H1 (cell line): ENCODE data around the gene ADAMTS17. TPM values are rescaled to one million over a fixed set of nuclear protein-coding genes. Genes with fewer than 3 reads are reported as not detected.

ENCODE experiments used
- CTCF ChIA-PET: fragments of 300-600 bp; sonication (Branson Sonifier 250); formaldehyde crosslinking; loops from one replicate; lab custom pipeline; 2021; ENCODE audit not compliant: partially characterized antibody; lab: Charles Lee
- POLR2A ChIA-PET: fragments of 300-600 bp; sonication (Branson Sonifier 250); formaldehyde crosslinking; loops from one replicate; lab custom pipeline; 2021; ENCODE audit warnings: inconsistent platforms; ENCODE audit not compliant: partially characterized antibody; lab: Charles Lee
- DNase-seq, 2 experiments: peaks; one replicate each; pipeline versions ENCODE4 v3.0.0 to v3.0.0-alpha.2; 2010 to 2022; ENCODE audit warnings: low spot score in 2 of 2, low read depth in 1 of 2, mixed read lengths in 1 of 2
- FAIRE-seq: peaks from 2 replicates; lab custom pipeline; 2011; peaks lifted over from hg19 to GRCh38; lab: Jason Lieb, UNC
- H2AFZ ChIP-seq: 2 replicates; pipeline ENCODE4 v1.8.1; 2012; ENCODE audit warnings: low read length, inconsistent platforms
- H2AK5ac ChIP-seq: 2 replicates; pipeline ENCODE4 v1.6.1; 2013; ENCODE audit warnings: low read depth, low read length
- H2BK120ac ChIP-seq: replicated peaks from 2 replicates; pipeline ENCODE3; 2013; ENCODE audit warnings: low read depth, low read length, inconsistent platforms
- H2BK12ac ChIP-seq: 2 replicates; pipeline ENCODE4 v1.6.1; 2013; ENCODE audit warnings: low read depth, low read length
- H2BK15ac ChIP-seq: 2 replicates; pipeline ENCODE4 v1.6.1; 2013; ENCODE audit warnings: low read length
- H2BK20ac ChIP-seq: 2 replicates; pipeline ENCODE4 v1.6.1; 2013; ENCODE audit warnings: low read length
- H2BK5ac ChIP-seq: 2 replicates; pipeline ENCODE4 v1.6.1; 2013; ENCODE audit warnings: low read depth, low read length
- H3K14ac ChIP-seq: 2 replicates; pipeline ENCODE4 v1.6.1; 2013; ENCODE audit warnings: inconsistent platforms; ENCODE audit not compliant: insufficient read length
- H3K18ac ChIP-seq: 2 replicates; pipeline ENCODE4 v1.6.1; 2013; ENCODE audit warnings: low read length; ENCODE audit errors: extremely low read depth
- H3K23ac ChIP-seq: 2 replicates; pipeline ENCODE4 v1.6.1; 2013; ENCODE audit warnings: inconsistent platforms; ENCODE audit not compliant: insufficient read length
- H3K23me2 ChIP-seq: 2 replicates; pipeline ENCODE4 v1.6.1; 2013; ENCODE audit warnings: low read depth, low read length
- H3K27ac ChIP-seq: 2 replicates; pipeline ENCODE4 v1.6.1; 2011; ENCODE audit warnings: low read depth, low read length, inconsistent platforms
- H3K27me3 ChIP-seq, 4 experiments: replicated peaks in 1 of 4; 1 replicate in 1 of 4; 2 replicates in 3 of 4; pipeline versions ENCODE4 v1.6.1 to v1.8.1; 2011 to 2013; ENCODE audit warnings: low read length in 3 of 4, mild to moderate bottlenecking in 3 of 4, inconsistent platforms in 2 of 4, mixed read lengths in 2 of 4, moderate library complexity in 1 of 4; ENCODE audit not compliant: control insufficient read depth in 3 of 4, insufficient read depth in 3 of 4; ENCODE audit errors: extremely low read depth in 1 of 4
- H3K36me3 ChIP-seq, 4 experiments: 2 replicates each; pipeline versions ENCODE4 v1.6.1 to v1.8.1; 2011 to 2013; ENCODE audit warnings: mild to moderate bottlenecking in 4 of 4, low read length in 3 of 4, moderate library complexity in 2 of 4, control low read depth in 1 of 4, inconsistent platforms in 1 of 4; ENCODE audit not compliant: insufficient read depth in 4 of 4, control insufficient read depth in 2 of 4
- H3K4ac ChIP-seq: replicated peaks from 2 replicates; pipeline ENCODE3; 2013; ENCODE audit warnings: low read length, low read depth, mixed read lengths, inconsistent platforms; ENCODE audit not compliant: insufficient read length
- H3K4me1 ChIP-seq, 4 experiments: replicated peaks in 1 of 4; 1 replicate in 1 of 4; 2 replicates in 3 of 4; pipeline versions ENCODE4 v1.6.1 to v1.8.1; 2011 to 2013; ENCODE audit warnings: low read length in 3 of 4, inconsistent platforms in 2 of 4, mixed read lengths in 1 of 4; ENCODE audit not compliant: insufficient read depth in 4 of 4, control insufficient read depth in 3 of 4
- H3K4me2 ChIP-seq, 2 experiments: 2 replicates each; pipeline versions ENCODE4 v1.6.1 to v1.8.1; 2011 to 2013; ENCODE audit warnings: low read depth in 2 of 2, low read length in 2 of 2, control low read depth in 1 of 2, inconsistent platforms in 1 of 2, mild to moderate bottlenecking in 1 of 2; ENCODE audit not compliant: insufficient read depth in 1 of 2
- H3K4me3 ChIP-seq, 4 experiments: fragments of 200-600, 300-600 bp in 1 of 4; sonication (generic), shearing (Covaris generic), sonication (Bioruptor Twin) in 1 of 4; 2 replicates each; pipeline versions ENCODE4 v1.5.1 to v1.8.1; 2011 to 2016; ENCODE audit warnings: low read length in 4 of 4, low read depth in 3 of 4, control low read depth in 2 of 4, inconsistent platforms in 2 of 4, mild to moderate bottlenecking in 2 of 4, mixed read lengths in 1 of 4, moderate library complexity in 1 of 4; ENCODE audit not compliant: insufficient read depth in 2 of 4; ENCODE audit errors: extremely low read depth in 1 of 4
- H3K56ac ChIP-seq: replicated peaks from 2 replicates; pipeline ENCODE3; 2013; ENCODE audit warnings: low read depth, mild to moderate bottlenecking, mixed read lengths, low read length, inconsistent platforms; ENCODE audit not compliant: insufficient read length
- H3K79me1 ChIP-seq: 2 replicates; pipeline ENCODE4 v1.6.1; 2013; ENCODE audit warnings: low read depth, low read length, control low read depth
- H3K79me2 ChIP-seq, 2 experiments: 2 replicates each; pipeline versions ENCODE4 v1.6.1 to v1.8.1; 2012 to 2013; ENCODE audit warnings: low read length in 2 of 2, mild to moderate bottlenecking in 2 of 2, inconsistent platforms in 1 of 2; ENCODE audit not compliant: insufficient read depth in 2 of 2, control insufficient read depth in 1 of 2
- H3K9ac ChIP-seq, 4 experiments: replicated peaks in 1 of 4; 1 replicate in 1 of 4; 2 replicates in 3 of 4; pipeline versions ENCODE4 v1.6.1 to v1.8.1; 2011 to 2013; ENCODE audit warnings: low read depth in 3 of 4, low read length in 3 of 4, control low read depth in 2 of 4, mild to moderate bottlenecking in 2 of 4, moderate library complexity in 2 of 4, inconsistent platforms in 1 of 4; ENCODE audit errors: extremely low read depth in 1 of 4
- H3K9me3 ChIP-seq, 2 experiments: 2 replicates each; pipeline versions ENCODE4 v1.6.1 to v1.8.1; 2012 to 2013; ENCODE audit warnings: mild to moderate bottlenecking in 2 of 2, moderate library complexity in 2 of 2, control low read depth in 1 of 2, inconsistent platforms in 1 of 2, low read depth in 1 of 2, low read length in 1 of 2, mixed read lengths in 1 of 2; ENCODE audit not compliant: insufficient read depth in 2 of 2
- H4K20me1 ChIP-seq, 2 experiments: replicated peaks in 1 of 2; 2 replicates each; pipeline versions ENCODE3 to v1.8.1; 2011 to 2013; ENCODE audit warnings: inconsistent platforms in 2 of 2, low read length in 2 of 2, mild to moderate bottlenecking in 1 of 2; ENCODE audit not compliant: insufficient read depth in 2 of 2, control insufficient read depth in 1 of 2
- H4K5ac ChIP-seq: 2 replicates; pipeline ENCODE4 v1.6.1; 2013; ENCODE audit warnings: low read length, low read depth, mixed read lengths, inconsistent platforms; ENCODE audit not compliant: insufficient read length
- H4K8ac ChIP-seq: 2 replicates; pipeline ENCODE4 v1.8.0; 2013; ENCODE audit warnings: mild to moderate bottlenecking, moderate library complexity, low read length, inconsistent platforms; ENCODE audit not compliant: insufficient read depth; ENCODE audit errors: extremely low read depth
- H4K91ac ChIP-seq: replicated peaks from 2 replicates; pipeline ENCODE3; 2013; ENCODE audit warnings: low read length, mixed read lengths, inconsistent platforms; ENCODE audit not compliant: insufficient read length
- CHD1 ChIP-seq: IDR thresholded peaks from 2 replicates; pipeline ENCODE4 v1.6.1; 2012; ENCODE audit warnings: low read depth, low read length, improper control_type of control experiment
- NANOG ChIP-seq: IDR thresholded peaks from 2 replicates; pipeline ENCODE4 v1.6.1; 2011; ENCODE audit warnings: low read length, low read depth, mild to moderate bottlenecking, inconsistent platforms; ENCODE audit not compliant: insufficient read depth, poor library complexity, severe bottlenecking
- SP1 ChIP-seq: IDR thresholded peaks from 2 replicates; pipeline ENCODE4 v1.6.1; 2011; ENCODE audit warnings: low read depth, low read length
- SUZ12 ChIP-seq: fragments of 200-600 bp; sonication (generic); IDR thresholded peaks from 2 replicates; pipeline ENCODE4 v1.6.1; 2012; ENCODE audit warnings: mild to moderate bottlenecking, inconsistent platforms, low read length, moderate library complexity, mixed read lengths
- TBP ChIP-seq: IDR thresholded peaks from 2 replicates; pipeline ENCODE4 v1.6.1; 2011; ENCODE audit warnings: low read depth, low read length, improper control_type of control experiment
- WGBS, 2 experiments: shearing (Covaris generic) in 1 of 2; methylation state at CpG; one replicate each; pipeline versions ENCODE4 v1.1.6 to v1.1.7; 2013 to 2015; ENCODE audit warnings: low lambda C conversion rate in 2 of 2, mixed read lengths in 2 of 2, inconsistent platforms in 1 of 2, low coverage in 1 of 2, missing lambda C conversion rate in 1 of 2; ENCODE audit not compliant: insufficient replicate concordance in 2 of 2, insufficient coverage in 1 of 2, insufficient read length in 1 of 2; ENCODE audit errors: extremely low coverage in 1 of 2, missing lambda C conversion rate in 1 of 2; 5-methylcytosine and 5-hydroxymethylcytosine counted together
- polyA plus RNA-seq, 7 experiments: library from polyadenylated mRNA; depleted of rRNA in 3 of 7; stranded (reverse) in 5 of 7; unstranded in 2 of 7; fragments of >200 nt in 5 of 7; fragments of 200-250 nt in 2 of 7; gene quantifications; 1 replicate in 5 of 7; 2 replicates in 1 of 7; 4 replicates in 1 of 7; pipeline versions ENCODE4 v1.2.1 to v1.2.3, GENCODE V29; 2011 to 2013; ENCODE audit warnings: missing spikeins in 2 of 7, mixed read lengths in 2 of 7
- total RNA-seq: library from RNA; stranded (reverse); fragmentation: NEBNext Ultra II Directional; extraction: Animal tissue kit (Norgen Biotek cat#: 25700); gene quantifications from 2 replicates; pipeline ENCODE4 v1.2.1, GENCODE V29; 2021

The ADAMTS17 gene
- total and polyA plus RNA-seq, 2 of the 8 experiments (the other 6 are each of a cell fraction or from before 2014, with no cell fraction given) = 0.51 to 1.7 TPM

DNA sequence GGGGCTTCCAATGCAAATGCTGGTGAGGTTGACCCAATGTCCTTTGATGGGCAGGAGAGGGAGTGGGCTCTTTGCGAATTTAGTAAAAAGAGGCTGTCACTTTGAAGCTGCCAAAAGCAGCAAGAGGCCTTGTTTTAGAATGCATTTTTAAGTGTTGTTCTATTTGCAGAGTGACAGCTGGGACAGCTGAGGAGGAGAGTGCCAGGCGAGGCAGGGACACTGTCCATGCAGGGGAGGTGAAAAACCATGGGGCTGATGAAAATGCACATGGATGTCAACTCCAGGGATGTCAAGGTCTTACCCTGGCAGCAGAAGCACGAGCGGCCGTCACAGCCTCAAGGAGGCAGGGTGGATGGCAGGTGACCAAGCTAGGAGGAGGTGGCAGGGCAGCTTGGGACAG lies 279.8 kb downstream of the ADAMTS17 start:
- ChIA-PET CTCF (interaction anchor here (1.1 to 1.9 kb wide), 2 partner anchors 10 to 12 kb away, joined by 3 to 5 read pairs; no protein-coding TSS in a partner anchor), POLR2A (no interaction called here)
- H3K79me2 ChIP-seq = no peaks in the 10 kb centered on the region
- DNase-seq = no peak
- H3K36me3 ChIP-seq = no peaks in the 10 kb centered on the region
- no peak overlapping the region for H3K27ac ChIP-seq
- no peak overlapping the region for H2AFZ ChIP-seq
- H3K14ac ChIP-seq = no peak overlapping the region
- H3K4me1 ChIP-seq = no peaks in the 10 kb centered on the region
- H4K5ac ChIP-seq = no peak overlapping the region
- H2BK12ac ChIP-seq = no peak overlapping the region
- H3K4ac ChIP-seq = no peak overlapping the region
- no peak overlapping the region for H4K91ac ChIP-seq
- no peak overlapping the region for H4K8ac ChIP-seq
- no peak overlapping the region for H3K56ac ChIP-seq
- no peak overlapping the region for H3K4me3 ChIP-seq
- 70% methylated on average over 5 of the region's 5 CpGs; no CpG with 5 or more reads in 1 of the 2 experiments for WGBS, 2 experiments
- H3K79me1 ChIP-seq = no peaks in the 10 kb centered on the region
- H3K23ac ChIP-seq = no peak overlapping the region
- H3K27me3 ChIP-seq = peaks cover 0 to 2% (median 0%) of the 10 kb centered on the region in 4 experiments; a peak in 2 of 7 replicates
- H2BK15ac ChIP-seq = no peak overlapping the region
- FAIRE-seq = no peak
- H2BK20ac ChIP-seq = no peak overlapping the region
- no peaks in the 10 kb centered on the region for H4K20me1 ChIP-seq
- H3K4me2 ChIP-seq = no peak overlapping the region
- H3K9ac ChIP-seq = no peak overlapping the region
- H3K9me3 ChIP-seq = no peaks in the 10 kb centered on the region
- no peak overlapping the region for H2BK5ac ChIP-seq
- no peak overlapping the region for H2AK5ac ChIP-seq
- H2BK120ac ChIP-seq = no peak overlapping the region
- no peak overlapping the region for H3K18ac ChIP-seq
- peaks cover 2% of the 10 kb centered on the region; the same call in 1 of the 2 replicates for H3K23me2 ChIP-seq
- TF ChIP-seq SP1 (no peak), SUZ12 (no peak), NANOG (no peak), TBP (no peak), CHD1 (no peak)
